Measurements from ENCODE around the gene GALNT15.

The GALNT15 gene

GRCh38 chr3:16277471-16277870 lies 103.0 kb downstream of the GALNT15 start:
- TF ChIP-seq POLR2A (IDR thresholded peaks at IDR 0.05; ENCODE audit: low read depth, low read length) (no peak), POLR2AphosphoS5 (IDR thresholded peaks at IDR 0.05; ENCODE audit: low read depth, low read length) (no peak), TAF1 (IDR thresholded peaks at IDR 0.05; ENCODE audit: borderline replicate concordance, low read depth, low read length) (no peak)
- DNase-seq (ENCODE audit: insufficient read length): no peak
- no peak for FAIRE-seq

- DNase-seq (ENCODE audit: insufficient read length) (no peak), FAIRE-seq (no peak)
- TF ChIP-seq POLR2AphosphoS5 (IDR thresholded peaks at IDR 0.05; ENCODE audit: low read depth, low read length): no peak
- no peak for TF ChIP-seq TAF1 (IDR thresholded peaks at IDR 0.05; ENCODE audit: borderline replicate concordance, low read depth, low read length)
- TF ChIP-seq POLR2A (IDR thresholded peaks at IDR 0.05; ENCODE audit: low read depth, low read length): no peak
Observed at GRCh38 chr3:16279010-16279801, 104.7 kb downstream of the GALNT15 start.

GRCh38 chr3:16280671-16281070 lies 106.2 kb downstream of the GALNT15 start:
- FAIRE-seq: no peak
- TF ChIP-seq TAF1 (IDR thresholded peaks at IDR 0.05; ENCODE audit: borderline replicate concordance, low read depth, low read length) (no peak), POLR2A (IDR thresholded peaks at IDR 0.05; ENCODE audit: low read depth, low read length) (no peak), POLR2AphosphoS5 (IDR thresholded peaks at IDR 0.05; ENCODE audit: low read depth, low read length) (no peak)
- no peak for DNase-seq (ENCODE audit: insufficient read length)

All from GM12892 (cell line).